ENCODE measurements around the gene TSHZ2. TPM values are rescaled to one million over a fixed set of nuclear protein-coding genes. Genes with fewer than 3 reads are reported as not detected.

The TSHZ2 gene
- total and polyA plus RNA-seq, 2 of the 4 experiments (the other 2 are of a cell fraction), result under 0.01 to 0.02 TPM

- no peak for ATAC-seq (ENCODE audit: low read depth)
These were observed 518.5 kb downstream of the TSHZ2 start for GRCh38 chr20:53490620-53491019.

More at GRCh38 chr20:53490620-53491019, 518.5 kb downstream of the TSHZ2 start:
- intact Hi-C loops (cut with micrococcal nuclease), result no loop called here
- H2BK120ac ChIP-seq (ENCODE audit: low read depth, low read length), result no peak overlapping the region
- no peaks in the 10 kb centered on the region for H3K79me1 ChIP-seq (ENCODE audit: low read depth in 1 of 2, low read length in 2 of 2)
- no peak for DNase-seq
- no peaks in the 10 kb centered on the region for H4K20me1 ChIP-seq (ENCODE audit: insufficient read depth, low read length)
- H3K4me3 ChIP-seq (ENCODE audit: insufficient read depth, low read depth, low read length), result no peak overlapping the region
- H3K36me3 ChIP-seq (ENCODE audit: control insufficient read depth, insufficient read depth, low read length), result no peaks in the 10 kb centered on the region
- no peak overlapping the region for H3K14ac ChIP-seq (replicated peaks; ENCODE audit: low read depth, low read length)
- ChIA-PET POLR2A (ENCODE audit: unreplicated experiment) (no interaction called here), CTCF (no interaction called here)
- no peak overlapping the region for H4K91ac ChIP-seq (ENCODE audit: insufficient read depth, low read depth, low read length)
- H2AFZ ChIP-seq (replicated peaks; ENCODE audit: low read length, poor library complexity), result no peak overlapping the region
- no peak overlapping the region for H3K56ac ChIP-seq (ENCODE audit: extremely low read depth, insufficient read depth, low read length)
- no TSS peak for BruUV-seq (replicated peaks)
- H3K4me1 ChIP-seq (ENCODE audit: control insufficient read depth, insufficient read depth, low read length), result no peaks in the 10 kb centered on the region
- H3K18ac ChIP-seq (ENCODE audit: low read depth, low read length), result no peak overlapping the region
- H3K27me3 ChIP-seq (ENCODE audit: control insufficient read depth, insufficient read depth, low read length), result no peaks in the 10 kb centered on the region
- H4K8ac ChIP-seq (ENCODE audit: low read depth in 2 of 2, low read length in 2 of 2), result no peak overlapping the region
- TF ChIP-seq FOS (IDR thresholded peaks at IDR 0.05; ENCODE audit: low read depth, low read length), result no peak
- TF ChIP-seq POLR2A (IDR thresholded peaks at IDR 0.05; ENCODE audit: low read depth, low read length), result no peak
- TF ChIP-seq USF2 (IDR thresholded peaks at IDR 0.05; ENCODE audit: low read depth, low read length), result no peak
- no peak for TF ChIP-seq CEBPB (IDR thresholded peaks at IDR 0.05; ENCODE audit: low read depth, low read length)
- TF ChIP-seq RCOR1 (IDR thresholded peaks at IDR 0.05; ENCODE audit: insufficient replicate concordance, low read length), result no peak
- TF ChIP-seq RFX5 (IDR thresholded peaks at IDR 0.05; ENCODE audit: low read depth, low read length), result no peak
- no peak for TF ChIP-seq SMC3 (IDR thresholded peaks at IDR 0.05; ENCODE audit: low read depth, low read length)
- no peak for TF ChIP-seq MAZ (IDR thresholded peaks at IDR 0.05; ENCODE audit: borderline replicate concordance, low read depth, low read length)
- no peak for TF ChIP-seq NFE2L2 (IDR thresholded peaks at IDR 0.05; ENCODE audit: low read depth, low read length)
- TF ChIP-seq BHLHE40 (IDR thresholded peaks at IDR 0.05; ENCODE audit: low read depth, low read length), result no peak
- TF ChIP-seq MAFK (IDR thresholded peaks at IDR 0.05; ENCODE audit: low read depth, low read length), result no peak
- TF ChIP-seq CHD1 (IDR thresholded peaks at IDR 0.05; ENCODE audit: low read depth, low read length), result no peak
- no peak for TF ChIP-seq CTCF (conservative IDR thresholded peaks at IDR 0.05; ENCODE audit: low read depth, low read length)
- TF ChIP-seq MXI1 (IDR thresholded peaks at IDR 0.05; ENCODE audit: borderline replicate concordance, low read depth, low read length), result no peak
- no peak for TF ChIP-seq ELK1 (IDR thresholded peaks at IDR 0.05; ENCODE audit: borderline replicate concordance, low read depth, low read length)
- H2BK5ac ChIP-seq (ENCODE audit: low read depth, low read length, poor library complexity, severe bottlenecking), result no peak overlapping the region
- no peak overlapping the region for H2BK20ac ChIP-seq (ENCODE audit: low read depth, low read length)
- H2BK15ac ChIP-seq (ENCODE audit: low read depth, low read length), result no peak overlapping the region
- H3K4ac ChIP-seq (ENCODE audit: low read depth, low read length), result no peak overlapping the region
- dilution Hi-C loops (cut with HindIII; ENCODE audit: low sequenced_read_pairs, unreplicated experiment), result no loop called here
- no peak overlapping the region for H4K5ac ChIP-seq (ENCODE audit: low read depth, low read length)
- no peaks in the 10 kb centered on the region for H3K9me3 ChIP-seq (ENCODE audit: control insufficient read depth, insufficient read depth, low read length)
- no peaks in the 10 kb centered on the region for H3K9me1 ChIP-seq (ENCODE audit: insufficient read depth, low read length)
- no peak overlapping the region for H3K23ac ChIP-seq (ENCODE audit: low read depth, low read length)
- no peak overlapping the region for H2AK5ac ChIP-seq (ENCODE audit: low read depth, low read length)
- no peak overlapping the region for H2AK9ac ChIP-seq (replicated peaks; ENCODE audit: low read depth, low read length, poor library complexity)
- H3K9ac ChIP-seq (ENCODE audit: low read depth, low read length), result no peak overlapping the region
- no peak overlapping the region for H3K4me2 ChIP-seq (ENCODE audit: low read depth, low read length)
- in situ Hi-C loops (cut with MboI; ENCODE audit: low sequenced_read_pairs), result no loop called here
- 100% methylated on average over 1 of the region's 3 CpGs; no CpG with 5 or more reads in 1 of the 2 experiments for WGBS, 2 experiments (ENCODE audit: extremely low coverage in 2 of 2, insufficient read length in 1 of 2)
- no peak overlapping the region for H3K27ac ChIP-seq (ENCODE audit: insufficient read depth, low read length)

All from IMR-90 (cell line).